ENCODE results near the gene HIVEP3. TPM values are rescaled to one million over a fixed set of nuclear protein-coding genes. Genes with fewer than 3 reads are reported as not detected.

Gene HIVEP3
- total RNA-seq, 2 donors from 2014 or later = 2.3 to 12.8 TPM

- H3K27me3 ChIP-seq (replicated peaks; ENCODE audit: insufficient read depth) = no peaks in the 10 kb centered on the region
- no peaks in the 10 kb centered on the region for H3K36me3 ChIP-seq
- H3K9me3 ChIP-seq = no peaks in the 10 kb centered on the region
- H3K4me1 ChIP-seq (ENCODE audit: control insufficient read depth in 1 of 2, low read depth in 2 of 2) = no peaks in the 10 kb centered on the region
- no peak overlapping the region for H3K27ac ChIP-seq
- H3K4me3 ChIP-seq = no peak overlapping the region
- no peak for TF ChIP-seq CTCF (IDR thresholded peaks at IDR 0.05)
- ATAC-seq (ENCODE audit: insufficient number of reproducible peaks, low FRiP score, low read depth) (no peak), DNase-seq (ENCODE audit: low spot score) (no peak)
These were observed 336.4 kb downstream of the HIVEP3 start for GRCh38 chr1:41582351-41582750.

GRCh38 chr1:41582004-41582325, 336.8 kb downstream of the HIVEP3 start:
- no peaks in the 10 kb centered on the region for H3K4me1 ChIP-seq (ENCODE audit: control insufficient read depth in 1 of 2, low read depth in 2 of 2)

GRCh38 chr1:41581216-41582003, 337.3 kb downstream of the HIVEP3 start:
- TF ChIP-seq CTCF (IDR thresholded peaks at IDR 0.05) = no peak

More at GRCh38 chr1:41582004-41582325, 336.8 kb downstream of the HIVEP3 start:
- TF ChIP-seq CTCF (IDR thresholded peaks at IDR 0.05) = no peak
- Histone ChIP-seq H3K9me3 (no peaks in the 10 kb centered on the region), H3K36me3 (no peaks in the 10 kb centered on the region), H3K27ac (no peak overlapping the region), H3K27me3 (replicated peaks; ENCODE audit: insufficient read depth) (no peaks in the 10 kb centered on the region), H3K4me3 (no peak overlapping the region)
- no peak for ATAC-seq (ENCODE audit: insufficient number of reproducible peaks, low FRiP score, low read depth)
- no peak for DNase-seq (ENCODE audit: low spot score)

GRCh38 chr1:41580520-41581172, 338.1 kb downstream of the HIVEP3 start:
- H3K36me3 ChIP-seq = no peaks in the 10 kb centered on the region
- no peaks in the 10 kb centered on the region for H3K4me1 ChIP-seq (ENCODE audit: control insufficient read depth in 1 of 2, low read depth in 2 of 2)
- no peak for TF ChIP-seq CTCF (IDR thresholded peaks at IDR 0.05)
- H3K27ac ChIP-seq = no peak overlapping the region
- no peak for ATAC-seq (ENCODE audit: insufficient number of reproducible peaks, low FRiP score, low read depth)
- DNase-seq (ENCODE audit: low spot score) = no peak
- no peaks in the 10 kb centered on the region for H3K27me3 ChIP-seq (replicated peaks; ENCODE audit: insufficient read depth)
- H3K9me3 ChIP-seq = no peaks in the 10 kb centered on the region
- no peak overlapping the region for H3K4me3 ChIP-seq

More at GRCh38 chr1:41581216-41582003, 337.3 kb downstream of the HIVEP3 start:
- Histone ChIP-seq H3K27ac (no peak overlapping the region), H3K4me1 (ENCODE audit: control insufficient read depth in 1 of 2, low read depth in 2 of 2) (no peaks in the 10 kb centered on the region), H3K4me3 (no peak overlapping the region), H3K27me3 (replicated peaks; ENCODE audit: insufficient read depth) (no peaks in the 10 kb centered on the region), H3K36me3 (no peaks in the 10 kb centered on the region), H3K9me3 (no peaks in the 10 kb centered on the region)
- no peak for ATAC-seq (ENCODE audit: insufficient number of reproducible peaks, low FRiP score, low read depth)
- no peak for DNase-seq (ENCODE audit: low spot score)

GRCh38 chr1:41580021-41580420, 338.7 kb downstream of the HIVEP3 start:
- ATAC-seq (ENCODE audit: insufficient number of reproducible peaks, low FRiP score, low read depth) (no peak), DNase-seq (ENCODE audit: low spot score) (no peak)
- H3K4me1 ChIP-seq (ENCODE audit: control insufficient read depth in 1 of 2, low read depth in 2 of 2) = no peaks in the 10 kb centered on the region
- no peaks in the 10 kb centered on the region for H3K36me3 ChIP-seq
- H3K27ac ChIP-seq = no peak overlapping the region
- no peaks in the 10 kb centered on the region for H3K27me3 ChIP-seq (replicated peaks; ENCODE audit: insufficient read depth)
- no peak for TF ChIP-seq CTCF (IDR thresholded peaks at IDR 0.05)
- H3K4me3 ChIP-seq = no peak overlapping the region
- no peaks in the 10 kb centered on the region for H3K9me3 ChIP-seq
